ENCODE data around the gene OSBPL3. TPM values are rescaled to one million over a fixed set of nuclear protein-coding genes. Genes with fewer than 3 reads are reported as not detected.
"Not testable (repeated sequence)": the region's sequence is repeated elsewhere in the genome, so short reads cannot be mapped to it uniquely, and the experiment has no call there.

Gene OSBPL3
- total RNA-seq, 2 donors from 2014 or later, result 9.0 to 14.8 TPM

DNA sequence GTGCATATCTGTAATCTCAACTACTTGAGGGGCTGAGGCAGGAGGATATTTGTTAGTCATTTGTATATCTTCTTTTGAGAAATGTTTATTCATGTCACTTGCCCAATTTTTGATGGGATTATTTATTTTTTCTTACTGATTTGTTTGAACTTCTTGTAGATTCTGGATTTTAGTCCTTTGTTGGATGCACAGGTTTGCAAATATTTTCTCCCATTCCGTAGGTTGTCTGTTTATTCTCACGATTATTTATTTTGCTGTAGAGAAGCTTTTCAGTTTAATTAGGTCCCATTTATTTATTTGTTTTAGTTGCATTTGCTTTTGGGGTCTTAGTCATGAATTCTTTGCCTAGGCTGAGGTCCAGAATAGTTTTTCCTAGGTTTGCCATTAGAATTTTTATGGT, 44.1 kb upstream of the OSBPL3 start:
- Histone ChIP-seq H3K36me3 (no peaks in the 10 kb centered on the region), H3K4me1 (no peaks in the 10 kb centered on the region), H3K27me3 (no peaks in the 10 kb centered on the region), H3K9me3 (no peaks in the 10 kb centered on the region), H3K27ac (no peak overlapping the region), H3K9ac (ENCODE audit: low read depth in 2 of 2, low read length in 2 of 2) (no peak overlapping the region), H3K4me3 (no peak overlapping the region)
- no peak for DNase-seq
- intact Hi-C loops (cut with DNase I), result no loop called here
- TF ChIP-seq CTCF (IDR thresholded peaks at IDR 0.05), result no peak

GRCh38 chr7:25017671-25018070, 37.7 kb upstream of the OSBPL3 start:
- H3K36me3 ChIP-seq; H3K27ac ChIP-seq; H3K4me3 ChIP-seq; intact Hi-C loops (cut with DNase I); H3K9ac ChIP-seq (ENCODE audit: low read depth in 2 of 2, low read length in 2 of 2); DNase-seq; H3K4me1 ChIP-seq; H3K27me3 ChIP-seq; H3K9me3 ChIP-seq: not testable (repeated sequence)

DNA sequence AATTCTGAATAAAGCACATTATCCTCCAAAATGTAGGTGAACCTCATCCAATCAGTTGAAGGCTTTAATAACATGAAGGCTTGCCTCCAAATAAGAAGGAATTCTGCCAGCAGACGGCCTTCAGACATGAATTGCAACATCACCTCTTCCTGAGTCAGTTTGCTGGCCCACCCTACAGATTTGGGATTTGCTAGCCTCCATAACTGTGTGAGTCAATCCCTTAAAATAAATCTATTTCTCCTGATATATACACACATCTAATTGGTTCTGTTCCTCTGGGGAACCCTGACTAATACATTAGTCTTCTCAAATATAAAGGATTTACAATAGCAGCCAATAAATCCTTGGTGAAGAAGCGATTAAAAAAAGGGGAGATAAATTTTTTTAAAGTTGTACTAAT, 34.8 kb upstream of the OSBPL3 start:
- no peak for DNase-seq
- H3K9ac ChIP-seq (ENCODE audit: low read depth in 2 of 2, low read length in 2 of 2), result no peak overlapping the region
- intact Hi-C loops (cut with DNase I), result no loop called here

GRCh38 chr7:25012710-25013109, 32.7 kb upstream of the OSBPL3 start:
- H3K36me3 ChIP-seq; H3K4me3 ChIP-seq; H3K27ac ChIP-seq; H3K9me3 ChIP-seq; DNase-seq; H3K27me3 ChIP-seq; intact Hi-C loops (cut with DNase I); H3K9ac ChIP-seq (ENCODE audit: low read depth in 2 of 2, low read length in 2 of 2); H3K4me1 ChIP-seq: not testable (repeated sequence)

More for the DNA sequence above, 34.8 kb upstream of the OSBPL3 start:
- H3K4me3 ChIP-seq, result no peak overlapping the region
- no peaks in the 10 kb centered on the region for H3K9me3 ChIP-seq
- H3K27ac ChIP-seq, result no peak overlapping the region
- no peaks in the 10 kb centered on the region for H3K4me1 ChIP-seq
- H3K27me3 ChIP-seq, result no peaks in the 10 kb centered on the region
- TF ChIP-seq CTCF (IDR thresholded peaks at IDR 0.05), result no peak
- H3K36me3 ChIP-seq, result no peaks in the 10 kb centered on the region

DNA sequence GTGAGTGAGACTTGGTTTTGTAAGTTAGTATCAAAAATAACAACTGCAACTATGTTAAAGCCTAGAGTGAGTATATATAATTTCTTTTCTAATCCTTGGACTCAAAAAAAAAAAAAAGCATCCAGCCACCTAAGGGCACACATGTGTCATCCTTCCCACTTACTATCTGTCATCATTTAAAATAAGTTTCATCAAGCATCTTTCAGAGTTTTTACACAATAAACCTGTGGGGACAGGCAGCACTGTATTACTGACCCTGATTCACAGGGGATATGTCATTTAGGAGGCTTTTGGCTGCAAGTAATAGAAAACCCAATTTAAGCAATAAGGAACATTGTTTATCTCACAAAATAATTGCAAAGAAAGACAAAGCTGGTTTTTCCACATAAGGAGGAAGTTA, 32.3 kb upstream of the OSBPL3 start:
- no peaks in the 10 kb centered on the region for H3K9me3 ChIP-seq
- H3K27me3 ChIP-seq, result no peaks in the 10 kb centered on the region
- H3K4me1 ChIP-seq, result no peaks in the 10 kb centered on the region
- H3K36me3 ChIP-seq, result no peaks in the 10 kb centered on the region
- intact Hi-C loops (cut with DNase I), result no loop called here
- H3K27ac ChIP-seq, result no peak overlapping the region
- DNase-seq, result no peak
- no peak for TF ChIP-seq CTCF (IDR thresholded peaks at IDR 0.05)
- H3K4me3 ChIP-seq, result no peak overlapping the region
- no peak overlapping the region for H3K9ac ChIP-seq (ENCODE audit: low read depth in 2 of 2, low read length in 2 of 2)

DNA sequence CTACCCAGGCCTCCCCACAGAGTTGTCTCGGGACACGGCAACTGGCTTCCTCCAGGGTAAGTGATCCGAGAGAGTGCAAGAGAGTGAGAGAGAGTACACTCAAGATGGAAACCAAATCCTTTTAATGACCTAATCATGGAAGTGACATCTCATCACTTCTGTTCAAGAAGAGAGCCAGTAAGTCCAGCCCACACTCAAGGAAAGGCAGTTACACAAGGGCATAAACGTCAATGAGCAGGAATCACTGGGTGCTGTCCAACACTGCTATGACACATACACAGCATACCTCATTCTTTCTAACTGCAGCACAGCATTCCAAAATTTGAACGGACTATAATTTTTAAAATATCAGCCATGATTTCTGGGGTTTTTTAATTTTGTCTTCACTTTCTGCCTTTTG, 29.3 kb upstream of the OSBPL3 start:
- Histone ChIP-seq H3K4me3 (no peak overlapping the region), H3K9me3 (no peaks in the 10 kb centered on the region), H3K36me3 (no peaks in the 10 kb centered on the region), H3K9ac (ENCODE audit: low read depth in 2 of 2, low read length in 2 of 2) (no peak overlapping the region), H3K27me3 (no peaks in the 10 kb centered on the region), H3K27ac (no peak overlapping the region), H3K4me1 (no peaks in the 10 kb centered on the region)
- no peak for TF ChIP-seq CTCF (IDR thresholded peaks at IDR 0.05)
- intact Hi-C loops (cut with DNase I), result no loop called here
- DNase-seq, result no peak

DNA sequence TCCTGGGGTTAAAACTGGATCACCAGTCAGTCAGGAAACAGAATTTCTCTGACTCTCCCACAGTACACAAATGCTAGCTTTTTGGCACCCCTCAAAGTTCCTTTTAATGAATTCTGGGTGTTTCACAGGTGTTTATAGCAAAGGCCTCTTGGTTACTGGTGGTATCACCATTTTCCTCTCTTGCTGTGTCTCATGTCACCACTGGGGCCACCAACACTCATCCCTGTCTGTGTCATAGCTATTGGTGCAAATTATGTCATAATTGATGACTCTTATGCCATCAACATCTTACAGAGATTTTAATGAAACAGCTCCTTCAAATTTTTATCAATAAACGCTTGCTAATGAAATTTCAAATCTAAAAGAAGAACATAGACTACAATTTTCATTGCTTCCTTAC, 27.7 kb upstream of the OSBPL3 start:
- intact Hi-C loops (cut with DNase I), result no loop called here
- no peaks in the 10 kb centered on the region for H3K27me3 ChIP-seq
- no peak for TF ChIP-seq CTCF (IDR thresholded peaks at IDR 0.05)
- no peaks in the 10 kb centered on the region for H3K9me3 ChIP-seq
- no peak overlapping the region for H3K9ac ChIP-seq (ENCODE audit: low read depth in 2 of 2, low read length in 2 of 2)
- H3K36me3 ChIP-seq, result no peaks in the 10 kb centered on the region
- no peak overlapping the region for H3K27ac ChIP-seq
- H3K4me3 ChIP-seq, result no peak overlapping the region
- no peak for DNase-seq
- H3K4me1 ChIP-seq, result no peaks in the 10 kb centered on the region

Data from colonic mucosa (tissue), 4 donors.